ENCODE data around the gene NECTIN1. TPM values are rescaled to one million over a fixed set of nuclear protein-coding genes. Genes with fewer than 3 reads are reported as not detected.

The NECTIN1 gene
- total RNA-seq, 2 donors from 2014 or later, result 5.2 to 5.3 TPM

GRCh38 chr11:119618208-119618909 is 110.6 kb downstream of the NECTIN1 start:
- Mint-ChIP-seq H3K36me3 (ENCODE audit: low read depth) (no peaks in the 10 kb centered on the region), H3K27me3 (peaks cover 18% of the 10 kb centered on the region), H3K4me3 (no peak overlapping the region), H3K4me1 (peaks cover 15% of the 10 kb centered on the region), H3K27ac (no peak overlapping the region)
- DNase-seq, result no peak
- no peaks in the 10 kb centered on the region for H3K9me3 ChIP-seq (ENCODE audit: control insufficient read depth, low read length, poor library complexity, severe bottlenecking)
- no peak for ATAC-seq

GRCh38 chr11:119617340-119617713 is 111.7 kb downstream of the NECTIN1 start:
- ATAC-seq, result no peak
- Mint-ChIP-seq H3K4me1 (peaks cover 18% of the 10 kb centered on the region), H3K27me3 (peaks cover 14% of the 10 kb centered on the region)

GRCh38 chr11:119616586-119617339 is 112.2 kb downstream of the NECTIN1 start:
- no peak for ATAC-seq
- no peaks in the 10 kb centered on the region for H3K9me3 ChIP-seq (ENCODE audit: control insufficient read depth, low read length, poor library complexity, severe bottlenecking)
- Mint-ChIP-seq H3K27me3 (peaks cover 14% of the 10 kb centered on the region), H3K4me1 (peaks cover 18% of the 10 kb centered on the region), H3K36me3 (ENCODE audit: low read depth) (no peaks in the 10 kb centered on the region), H3K27ac (peak overlapping the region; percentile 72), H3K4me3 (no peak overlapping the region)
- no peak for DNase-seq

More at GRCh38 chr11:119617340-119617713, 111.7 kb downstream of the NECTIN1 start:
- no peak for DNase-seq
- Mint-ChIP-seq H3K36me3 (ENCODE audit: low read depth) (no peaks in the 10 kb centered on the region), H3K4me3 (no peak overlapping the region), H3K27ac (peak overlapping the region; percentile 29)
- no peaks in the 10 kb centered on the region for H3K9me3 ChIP-seq (ENCODE audit: control insufficient read depth, low read length, poor library complexity, severe bottlenecking)

GRCh38 chr11:119615882-119616196 is 113.2 kb downstream of the NECTIN1 start:
- Mint-ChIP-seq H3K4me3 (no peak overlapping the region), H3K36me3 (ENCODE audit: low read depth) (no peaks in the 10 kb centered on the region), H3K27ac (peak overlapping the region; percentile 72), H3K27me3 (peaks cover 6% of the 10 kb centered on the region), H3K4me1 (peaks cover 20% of the 10 kb centered on the region)
- H3K9me3 ChIP-seq (ENCODE audit: control insufficient read depth, low read length, poor library complexity, severe bottlenecking), result no peaks in the 10 kb centered on the region
- no peak for ATAC-seq
- no peak for DNase-seq

- Mint-ChIP-seq H3K27me3 (peaks cover 6% of the 10 kb centered on the region), H3K36me3 (ENCODE audit: low read depth) (no peaks in the 10 kb centered on the region), H3K4me1 (peaks cover 20% of the 10 kb centered on the region), H3K4me3 (no peak overlapping the region), H3K27ac (peak overlapping the region; percentile 91)
- no peaks in the 10 kb centered on the region for H3K9me3 ChIP-seq (ENCODE audit: control insufficient read depth, low read length, poor library complexity, severe bottlenecking)
- peak; percentile 47 for ATAC-seq
- DNase-seq, result no peak
Observed at GRCh38 chr11:119615003-119615881, 113.8 kb downstream of the NECTIN1 start.

GRCh38 chr11:119614222-119615002 is 114.6 kb downstream of the NECTIN1 start:
- no peak for DNase-seq
- no peaks in the 10 kb centered on the region for H3K36me3 Mint-ChIP-seq (ENCODE audit: low read depth)
- no peaks in the 10 kb centered on the region for H3K27me3 Mint-ChIP-seq
- H3K4me3 Mint-ChIP-seq, result no peak overlapping the region
- no peak for ATAC-seq
- peak overlapping the region; percentile 91 for H3K27ac Mint-ChIP-seq
- H3K4me1 Mint-ChIP-seq, result peaks cover 20% of the 10 kb centered on the region
- no peaks in the 10 kb centered on the region for H3K9me3 ChIP-seq (ENCODE audit: control insufficient read depth, low read length, poor library complexity, severe bottlenecking)

GRCh38 chr11:119612814-119613213 is 116.2 kb downstream of the NECTIN1 start:
- H3K36me3 Mint-ChIP-seq (ENCODE audit: low read depth), result no peaks in the 10 kb centered on the region
- H3K9me3 ChIP-seq (ENCODE audit: control insufficient read depth, low read length, poor library complexity, severe bottlenecking), result no peaks in the 10 kb centered on the region
- peaks cover 10% of the 10 kb centered on the region for H3K27me3 Mint-ChIP-seq
- H3K4me1 Mint-ChIP-seq, result peaks cover 18% of the 10 kb centered on the region
- DNase-seq (no peak), ATAC-seq (no peak)
- no peak overlapping the region for H3K4me3 Mint-ChIP-seq
- no peak overlapping the region for H3K27ac Mint-ChIP-seq

GRCh38 chr11:119610836-119611426 is 118.1 kb downstream of the NECTIN1 start:
- H3K27me3 Mint-ChIP-seq, result peaks cover 29% of the 10 kb centered on the region
- H3K36me3 Mint-ChIP-seq (ENCODE audit: low read depth), result no peaks in the 10 kb centered on the region
- no peak overlapping the region for H3K4me3 Mint-ChIP-seq
- DNase-seq (no peak), ATAC-seq (no peak)
- H3K4me1 Mint-ChIP-seq, result peaks cover 12% of the 10 kb centered on the region
- no peaks in the 10 kb centered on the region for H3K9me3 ChIP-seq (ENCODE audit: control insufficient read depth, low read length, poor library complexity, severe bottlenecking)
- H3K27ac Mint-ChIP-seq, result peak overlapping the region; percentile 41

GRCh38 chr11:119608781-119609180 is 120.2 kb downstream of the NECTIN1 start:
- no peaks in the 10 kb centered on the region for H3K9me3 ChIP-seq (ENCODE audit: control insufficient read depth, low read length, poor library complexity, severe bottlenecking)
- DNase-seq (no peak), ATAC-seq (no peak)
- H3K27me3 Mint-ChIP-seq, result peaks cover 45% of the 10 kb centered on the region
- no peaks in the 10 kb centered on the region for H3K36me3 Mint-ChIP-seq (ENCODE audit: low read depth)
- no peak overlapping the region for H3K4me3 Mint-ChIP-seq
- peaks cover 6% of the 10 kb centered on the region for H3K4me1 Mint-ChIP-seq
- H3K27ac Mint-ChIP-seq, result no peak overlapping the region

- no peak for DNase-seq
- no peak overlapping the region for H3K27ac Mint-ChIP-seq
- H3K4me1 Mint-ChIP-seq, result peaks cover 6% of the 10 kb centered on the region
- no peaks in the 10 kb centered on the region for H3K9me3 ChIP-seq (ENCODE audit: control insufficient read depth, low read length, poor library complexity, severe bottlenecking)
- no peak overlapping the region for H3K4me3 Mint-ChIP-seq
- H3K36me3 Mint-ChIP-seq (ENCODE audit: low read depth), result no peaks in the 10 kb centered on the region
- H3K27me3 Mint-ChIP-seq, result peaks cover 51% of the 10 kb centered on the region
- no peak for ATAC-seq
Observed at GRCh38 chr11:119608201-119608600, 120.8 kb downstream of the NECTIN1 start.

GRCh38 chr11:119607726-119608125 is 121.3 kb downstream of the NECTIN1 start:
- H3K9me3 ChIP-seq (ENCODE audit: control insufficient read depth, low read length, poor library complexity, severe bottlenecking), result no peaks in the 10 kb centered on the region
- DNase-seq, result no peak
- Mint-ChIP-seq H3K4me1 (peaks cover 4% of the 10 kb centered on the region), H3K27ac (no peak overlapping the region), H3K36me3 (ENCODE audit: low read depth) (no peaks in the 10 kb centered on the region), H3K27me3 (peaks cover 53% of the 10 kb centered on the region), H3K4me3 (no peak overlapping the region)
- no peak for ATAC-seq

- DNase-seq, result no peak
- peaks cover 2% of the 10 kb centered on the region for H3K4me1 Mint-ChIP-seq
- no peak overlapping the region for H3K4me3 Mint-ChIP-seq
- ATAC-seq, result no peak
- peaks cover 66% of the 10 kb centered on the region for H3K27me3 Mint-ChIP-seq
- H3K9me3 ChIP-seq (ENCODE audit: control insufficient read depth, low read length, poor library complexity, severe bottlenecking), result no peaks in the 10 kb centered on the region
- H3K36me3 Mint-ChIP-seq (ENCODE audit: low read depth), result no peaks in the 10 kb centered on the region
- H3K27ac Mint-ChIP-seq, result no peak overlapping the region
Observed at GRCh38 chr11:119605137-119605665, 123.8 kb downstream of the NECTIN1 start.
